ENCODE measurements around the gene GATA2.

The GATA2 gene

DNA sequence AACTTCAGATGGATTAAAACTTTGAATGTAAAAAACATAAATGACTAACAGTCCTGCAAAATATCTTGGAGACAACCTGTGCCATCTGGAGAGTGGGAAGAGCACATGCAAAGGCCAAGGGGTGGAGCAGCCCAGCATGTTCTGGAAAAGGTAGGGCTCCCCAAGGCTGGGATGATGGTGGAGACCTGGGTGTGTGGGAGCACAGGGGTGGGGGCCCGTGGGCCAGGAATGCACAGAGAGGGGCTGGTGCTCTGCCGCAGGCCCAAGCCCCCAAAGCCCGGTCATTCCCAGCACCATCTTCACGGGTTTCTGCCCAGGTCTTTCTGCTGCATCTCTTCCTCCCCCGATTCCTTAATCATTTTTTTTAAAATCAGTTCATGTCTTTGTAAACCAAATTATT is 9.7 kb upstream of the GATA2 start:
- DNase-seq (ENCODE audit: low read depth in 1 of 2, low spot score in 1 of 2): no peak

DNA sequence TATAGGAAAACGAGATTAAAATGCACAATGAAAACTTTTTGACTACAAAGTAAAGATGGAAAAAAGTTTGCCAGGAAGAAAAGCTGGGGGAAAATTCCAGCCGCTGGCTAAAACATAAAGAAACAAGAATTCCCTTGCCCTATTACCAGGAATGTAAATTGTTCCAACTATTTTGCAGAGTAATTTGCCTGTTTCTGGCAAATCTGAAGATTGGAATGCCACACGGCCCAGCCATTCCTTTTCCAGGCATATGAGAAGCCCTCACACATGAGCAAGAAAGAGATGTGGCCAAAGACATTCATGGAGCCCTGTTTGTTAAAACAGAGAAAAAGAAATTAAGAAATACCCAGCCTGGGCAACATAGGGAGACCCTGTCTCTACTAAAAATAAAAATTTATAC is 8.4 kb upstream of the GATA2 start:
- DNase-seq (ENCODE audit: low read depth in 1 of 2, low spot score in 1 of 2): no peak

DNA sequence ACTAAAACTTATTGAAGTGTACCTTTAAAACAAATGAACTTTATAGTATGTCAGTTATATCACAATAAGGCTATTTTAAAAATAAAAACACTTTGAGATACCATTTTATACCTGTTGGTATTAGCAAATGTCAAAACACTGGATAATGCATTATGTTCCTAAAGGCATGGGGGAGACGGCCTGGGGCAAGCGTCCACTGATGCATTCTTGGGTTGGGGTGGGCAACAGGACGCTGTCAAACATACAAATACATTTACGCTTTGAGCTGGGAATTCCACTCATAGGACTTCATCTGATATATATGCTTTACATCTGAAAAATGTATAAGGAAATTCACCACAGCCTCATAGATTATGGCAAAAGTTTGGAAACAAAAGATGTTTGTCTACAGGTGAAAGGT is 7.6 kb upstream of the GATA2 start:
- no peak for DNase-seq (ENCODE audit: low read depth in 1 of 2, low spot score in 1 of 2)

DNA sequence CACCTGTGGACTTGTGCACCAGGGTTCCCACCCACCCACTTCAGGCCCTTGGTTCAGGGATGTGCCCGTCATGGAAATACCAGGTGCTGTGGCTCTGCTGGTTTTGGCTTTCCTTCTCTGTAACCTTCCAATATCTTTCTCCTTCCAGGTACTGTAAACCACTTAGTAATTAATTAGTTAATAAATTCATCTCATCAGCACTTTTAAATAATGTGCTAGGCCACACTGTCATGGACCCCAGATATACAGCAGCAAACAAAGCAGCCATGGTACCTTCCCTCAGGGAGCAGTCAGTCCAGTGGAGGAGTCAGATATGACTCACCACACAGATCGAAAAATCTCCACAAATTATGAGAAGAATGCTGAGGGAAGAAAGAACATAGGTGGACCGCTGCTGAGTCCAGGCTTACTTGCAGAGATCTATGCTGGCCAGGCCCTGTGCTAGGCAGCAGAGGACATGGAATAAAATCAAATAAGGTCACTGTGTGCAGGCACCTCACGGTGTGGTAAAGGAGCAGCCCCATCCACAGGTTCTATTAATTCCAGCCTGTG is 6.8 kb upstream of the GATA2 start:
- DNase-seq (ENCODE audit: low read depth in 1 of 2, low spot score in 1 of 2): no peak

DNA sequence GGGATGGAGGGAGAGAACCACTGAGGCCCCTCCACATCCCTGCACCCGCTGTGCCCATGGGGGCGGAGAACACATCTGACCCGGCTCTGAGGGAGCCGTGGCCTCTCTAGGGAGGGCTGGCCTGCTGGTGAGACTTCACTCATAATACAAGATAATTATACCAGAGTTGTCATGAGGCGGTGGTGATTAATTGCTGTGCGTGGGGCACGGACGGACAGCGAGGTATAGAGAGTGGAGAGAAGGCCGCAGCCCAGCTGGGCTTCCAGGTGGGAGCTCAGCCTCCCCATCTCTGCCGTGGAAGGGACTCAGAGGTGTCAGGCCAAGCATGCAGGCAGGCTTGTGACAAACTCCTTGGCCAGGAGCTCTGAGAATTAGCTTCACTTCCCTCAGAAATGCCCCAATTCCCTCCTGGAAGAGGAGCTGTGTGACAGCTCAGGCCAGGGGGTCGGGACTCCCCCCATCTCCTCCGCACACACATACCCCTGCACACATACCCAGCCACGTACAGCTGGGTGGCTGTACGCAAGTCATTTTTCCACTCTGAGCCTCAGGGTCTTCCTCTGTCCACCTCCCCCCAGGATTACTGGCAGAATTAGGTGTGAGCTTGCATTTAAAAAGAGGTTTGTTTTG is 6.0 kb upstream of the GATA2 start:
- no peak for DNase-seq (ENCODE audit: low read depth in 1 of 2, low spot score in 1 of 2)

DNA sequence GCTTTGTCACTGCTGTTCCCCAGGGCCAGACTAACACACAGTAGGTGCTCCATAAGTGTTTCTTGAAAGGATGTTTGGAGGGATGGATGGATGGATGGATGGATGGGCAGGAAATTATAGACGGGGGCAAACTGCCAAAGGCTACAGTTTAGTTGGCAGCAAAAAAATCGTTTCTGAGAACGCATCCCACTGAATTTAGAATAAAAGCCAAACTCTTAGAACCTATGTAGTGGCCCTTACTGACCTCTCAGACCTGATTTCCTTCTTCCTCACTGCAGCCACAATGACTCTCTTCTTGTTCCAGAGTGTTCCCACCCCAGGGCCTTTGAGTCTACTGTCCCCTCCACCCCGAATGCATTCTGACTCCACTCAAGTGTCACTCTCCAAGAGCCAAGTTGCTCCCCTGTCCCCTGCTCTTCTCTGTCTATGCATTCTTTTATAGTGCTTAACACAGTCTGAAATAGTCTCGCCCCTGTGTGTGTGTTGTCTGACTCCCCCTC is 5.2 kb upstream of the GATA2 start:
- DNase-seq (ENCODE audit: low read depth in 1 of 2, low spot score in 1 of 2): no peak

DNA sequence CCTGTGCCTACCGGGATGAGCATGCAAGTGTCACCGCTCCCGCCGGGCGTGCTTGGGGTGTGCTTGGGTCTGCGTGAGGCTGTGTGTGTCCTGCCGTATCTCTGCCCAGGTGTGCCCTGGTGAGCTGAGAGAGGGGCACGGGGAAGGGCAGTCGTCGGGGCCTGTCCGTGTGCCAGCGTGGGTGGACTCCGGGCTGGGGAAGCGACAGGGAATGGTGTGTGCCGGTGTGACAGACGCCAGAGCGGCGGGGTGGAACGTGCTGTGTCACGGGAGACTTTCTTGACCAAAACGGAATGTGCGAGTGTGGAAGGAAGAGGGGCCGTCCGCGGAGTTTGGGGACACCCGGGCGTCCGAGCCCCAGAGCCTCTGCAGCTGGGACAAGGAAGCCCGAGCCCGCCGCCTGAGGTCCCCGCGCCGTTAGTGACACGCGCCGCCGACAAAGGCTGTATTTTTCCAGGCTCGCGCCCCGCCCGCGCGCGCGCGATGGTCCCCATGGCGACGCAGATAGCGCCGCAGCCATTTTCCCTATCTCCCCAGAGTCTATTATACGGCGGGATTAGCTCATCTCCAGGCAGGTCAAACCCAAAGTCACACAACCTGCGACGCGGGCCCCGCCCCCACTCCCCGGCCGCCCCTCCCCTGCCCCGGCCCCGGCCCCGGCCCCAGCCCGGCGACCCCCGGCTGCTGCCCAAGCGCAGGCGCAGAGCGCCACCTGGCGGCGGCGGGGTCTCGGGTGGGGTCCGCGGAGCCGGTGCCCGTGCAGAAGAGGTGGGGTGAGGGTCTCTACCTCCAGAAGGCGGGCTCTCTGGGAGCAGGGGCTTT is 4.5 kb upstream of the GATA2 start:
- DNase-seq (ENCODE audit: low read depth in 1 of 2, low spot score in 1 of 2): peak in 1 of 2 donors; percentile 52

DNA sequence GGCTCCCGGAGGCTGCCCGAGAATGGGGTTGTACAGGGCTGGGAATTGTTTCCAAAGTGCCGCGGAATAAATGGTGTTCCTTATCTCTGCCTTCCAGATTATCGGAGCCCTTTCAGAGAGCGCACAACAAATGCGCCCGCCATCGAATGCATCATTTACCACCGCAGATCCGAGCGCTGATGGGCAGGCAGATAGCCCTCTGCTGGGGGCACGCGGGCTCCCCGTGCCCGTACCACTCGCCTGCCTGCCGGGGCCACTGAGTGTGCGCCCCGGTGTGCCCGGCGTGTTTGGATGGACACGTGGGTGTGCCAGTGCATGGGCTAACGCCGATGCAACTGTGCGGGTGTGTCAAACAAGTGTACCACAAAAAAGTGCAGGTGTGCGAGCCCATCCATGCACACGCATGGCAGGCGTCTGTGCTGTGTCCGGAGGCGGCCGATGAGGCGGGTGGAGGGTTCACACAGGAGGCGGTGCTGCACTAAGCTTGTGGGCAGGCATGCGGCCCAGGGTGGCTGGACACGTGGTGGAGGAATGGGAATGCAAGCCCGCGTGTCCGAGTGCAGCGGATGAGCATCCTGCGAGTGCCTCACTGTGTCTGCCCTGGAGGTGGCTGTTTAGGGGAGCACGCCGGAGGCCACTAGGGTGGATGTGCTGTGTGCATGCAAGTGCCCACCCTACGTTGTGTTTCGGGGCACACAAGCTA is 3.8 kb upstream of the GATA2 start:
- no peak for DNase-seq (ENCODE audit: low read depth in 1 of 2, low spot score in 1 of 2)

DNA sequence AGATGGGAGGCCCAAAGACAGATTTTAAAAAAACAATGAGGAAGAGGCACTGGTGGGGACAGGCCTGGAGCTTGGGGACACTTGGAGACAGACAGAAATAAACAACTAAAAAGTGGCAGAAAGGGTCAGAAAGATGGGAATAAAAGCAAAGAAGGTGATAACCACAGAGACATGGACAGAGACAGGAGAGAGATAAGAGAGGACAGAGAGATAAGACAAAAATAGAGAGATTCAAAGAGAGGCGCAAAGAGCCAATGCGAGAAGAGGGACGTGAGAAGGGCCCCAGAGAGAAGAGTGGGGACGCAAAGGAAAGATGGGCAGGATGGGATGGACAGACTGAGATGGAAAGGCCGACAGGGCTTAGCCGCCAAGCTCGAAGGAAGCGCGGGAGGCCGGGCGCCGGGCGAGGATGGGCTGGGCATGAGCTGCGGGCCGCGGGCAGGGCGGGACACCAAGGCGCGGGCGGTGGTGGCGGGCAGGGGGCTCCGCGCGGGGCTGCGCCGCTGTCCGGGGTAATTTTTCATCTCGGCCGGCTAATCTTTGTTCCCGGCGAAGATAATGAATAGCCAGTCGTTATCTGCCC is 3.1 kb upstream of the GATA2 start:
- no peak for DNase-seq (ENCODE audit: low read depth in 1 of 2, low spot score in 1 of 2)

DNA sequence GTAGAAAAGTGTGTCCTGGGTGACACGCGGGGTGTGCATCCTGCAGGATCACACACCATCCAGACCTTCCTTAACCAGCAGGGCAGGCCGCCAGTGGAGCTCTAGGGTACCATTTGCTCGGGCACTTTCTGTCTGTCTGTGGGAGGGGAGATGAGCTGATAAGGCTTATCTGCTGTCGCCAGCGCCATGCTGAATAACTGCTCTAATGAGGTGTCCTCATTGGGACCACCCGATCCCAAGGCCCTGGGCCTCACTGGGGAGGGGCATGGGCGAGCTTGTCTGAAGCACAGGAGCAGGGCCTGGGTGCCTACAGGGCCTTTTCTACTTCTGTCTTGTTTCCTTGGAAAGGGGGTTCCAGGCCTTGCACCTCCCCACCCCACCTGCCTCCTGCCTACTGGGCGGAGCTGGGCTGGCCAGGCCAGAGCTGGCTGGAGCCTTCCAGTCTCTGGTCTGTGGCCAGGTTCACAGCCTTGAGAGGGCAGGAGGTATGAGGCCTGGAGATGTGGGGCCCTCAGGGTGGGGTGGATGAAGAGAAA is 2.5 kb upstream of the GATA2 start:
- DNase-seq (ENCODE audit: low read depth in 1 of 2, low spot score in 1 of 2): no peak

DNA sequence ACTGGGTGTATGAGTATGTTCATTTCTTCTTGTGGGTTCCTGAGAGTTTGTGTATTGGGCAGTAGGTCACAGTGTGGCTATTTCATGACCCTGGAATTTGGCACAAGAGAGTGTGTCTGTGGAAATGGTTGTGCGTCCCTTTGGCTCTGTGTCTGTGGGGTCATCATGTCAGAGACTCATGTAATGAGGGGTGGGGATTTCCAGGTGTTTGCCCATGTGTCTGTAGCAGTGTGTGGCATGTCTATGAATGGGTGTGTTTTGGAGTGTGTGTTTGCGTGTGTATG is 1.3 kb upstream of the GATA2 start:
- no peak for DNase-seq (ENCODE audit: low read depth in 1 of 2, low spot score in 1 of 2)

DNA sequence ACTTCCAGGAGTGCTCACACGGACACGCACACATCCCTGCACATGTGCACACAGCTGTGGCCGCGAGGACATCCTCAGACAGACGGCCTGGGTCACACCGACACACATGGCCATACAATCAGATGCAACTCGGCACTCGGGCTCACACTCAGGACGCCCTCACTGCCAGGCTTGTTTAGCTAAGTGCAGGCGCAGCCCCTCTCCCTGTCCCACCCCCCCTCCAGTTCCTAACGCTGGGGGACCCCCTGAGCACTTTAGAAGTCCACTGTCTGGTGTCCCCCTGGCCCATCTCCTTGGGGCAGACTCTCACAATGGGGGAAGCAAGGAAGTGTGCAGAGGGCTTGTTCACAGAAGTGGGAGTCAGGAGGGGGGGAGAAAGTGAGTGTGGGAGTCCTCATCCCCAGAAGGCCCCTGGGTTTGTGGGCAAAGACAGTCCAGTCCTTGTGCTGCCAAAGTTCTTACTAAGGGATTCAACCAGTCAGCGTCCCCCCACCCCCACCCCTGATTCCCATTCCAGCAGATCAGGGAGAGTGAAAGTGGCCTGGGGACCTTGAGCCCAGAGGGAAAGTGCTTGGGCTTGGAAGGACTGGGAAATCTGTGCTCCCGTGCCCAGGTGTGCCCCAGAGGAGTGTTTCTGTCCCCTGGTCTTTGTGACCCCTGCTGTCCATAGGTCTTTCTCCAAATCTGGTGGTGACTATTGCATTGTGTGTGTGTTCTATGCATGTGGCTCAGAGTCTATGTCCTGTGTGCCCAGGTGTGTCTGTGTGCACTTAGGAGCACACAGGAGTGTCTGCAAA is 767 bp upstream of the GATA2 start:
- DNase-seq (ENCODE audit: low read depth in 1 of 2, low spot score in 1 of 2): no peak

DNA sequence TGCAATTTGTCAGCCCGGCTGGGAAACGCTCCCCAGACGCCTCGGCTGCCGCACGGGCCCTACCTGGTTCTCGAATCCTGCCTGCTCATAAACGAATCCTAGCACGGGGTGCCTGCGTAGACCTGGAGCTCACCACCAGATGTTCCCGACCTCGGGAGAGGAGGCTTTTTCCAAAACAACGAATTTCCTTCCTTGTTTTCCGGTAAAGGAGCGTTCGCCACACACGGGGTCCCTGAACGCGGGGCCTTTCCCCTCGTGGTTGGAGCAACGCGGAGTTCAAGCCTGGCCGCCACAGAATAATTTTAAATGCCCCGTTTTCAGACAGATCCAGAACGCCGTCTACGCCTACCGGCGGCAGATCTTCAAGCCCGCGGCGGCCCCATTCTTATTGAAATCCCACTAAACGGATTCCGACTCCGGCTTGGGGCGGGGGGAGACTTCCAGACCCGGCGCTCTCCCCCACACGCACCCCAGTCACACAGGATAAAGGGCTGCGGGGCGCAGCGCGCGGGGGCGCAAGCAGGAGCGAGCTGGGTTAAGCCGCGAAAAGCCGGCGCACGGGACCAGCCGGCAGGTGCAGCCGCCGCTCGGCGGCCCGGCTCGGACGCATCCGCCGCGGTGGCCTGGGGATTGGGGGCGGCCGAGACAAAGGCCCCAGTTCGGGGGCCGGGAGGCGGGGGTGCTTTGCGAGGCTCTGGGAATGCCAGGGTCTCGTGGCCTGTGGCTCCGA is 895 bp downstream of the GATA2 start:
- no peak for DNase-seq (ENCODE audit: low read depth in 1 of 2, low spot score in 1 of 2)

DNA sequence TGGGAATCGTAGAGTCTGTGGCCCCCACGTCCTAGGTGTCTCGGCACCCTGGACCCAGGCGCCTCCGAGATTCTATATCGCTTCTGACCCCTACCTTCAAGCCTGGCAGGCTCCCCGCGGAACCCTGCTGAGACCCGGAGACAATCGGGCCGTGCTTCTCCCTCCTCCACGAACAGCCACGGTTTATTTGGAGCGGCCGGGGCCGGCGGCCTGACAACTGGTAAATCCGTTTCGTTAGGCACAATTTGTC is 1.4 kb downstream of the GATA2 start:
- no peak for DNase-seq (ENCODE audit: low read depth in 1 of 2, low spot score in 1 of 2)

DNA sequence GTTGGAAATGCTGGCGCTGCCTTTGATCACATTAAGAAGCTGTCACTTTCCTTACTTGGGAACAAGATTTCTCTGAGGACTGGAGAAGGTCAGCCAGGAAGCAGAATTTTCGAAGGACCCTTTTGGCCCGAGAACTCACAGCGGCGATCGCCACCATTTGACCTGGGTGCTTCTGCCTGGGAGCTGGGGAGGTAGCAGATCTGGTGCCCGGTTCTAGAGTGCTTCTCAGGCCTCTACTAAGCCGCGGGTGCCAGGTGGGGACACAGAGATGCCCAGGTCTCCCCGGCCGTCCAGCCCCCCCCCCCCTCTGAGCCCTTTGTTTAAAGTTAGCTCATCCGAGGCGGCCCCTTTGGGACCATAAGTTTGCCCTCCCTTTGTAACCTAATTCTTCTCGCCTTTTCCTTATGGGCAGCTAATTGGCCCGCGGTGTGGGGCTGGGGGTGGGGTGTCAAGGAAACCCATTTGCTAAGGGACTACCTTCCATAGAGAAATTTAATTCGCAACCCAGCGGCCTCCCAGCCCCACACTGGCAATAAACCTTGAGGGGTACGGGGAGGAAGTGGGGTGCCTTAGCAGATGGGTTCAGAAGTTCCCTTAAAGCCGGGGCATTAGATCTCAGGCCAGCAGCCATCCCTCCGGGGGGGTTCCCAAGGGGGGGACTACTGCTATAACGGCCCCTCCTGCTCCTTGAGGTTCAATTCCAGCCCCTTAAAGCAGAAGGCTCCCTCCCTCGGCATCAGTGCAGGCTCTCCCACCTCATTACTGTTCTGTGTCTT is 1.9 kb downstream of the GATA2 start:
- DNase-seq (ENCODE audit: low read depth in 1 of 2, low spot score in 1 of 2): no peak

DNA sequence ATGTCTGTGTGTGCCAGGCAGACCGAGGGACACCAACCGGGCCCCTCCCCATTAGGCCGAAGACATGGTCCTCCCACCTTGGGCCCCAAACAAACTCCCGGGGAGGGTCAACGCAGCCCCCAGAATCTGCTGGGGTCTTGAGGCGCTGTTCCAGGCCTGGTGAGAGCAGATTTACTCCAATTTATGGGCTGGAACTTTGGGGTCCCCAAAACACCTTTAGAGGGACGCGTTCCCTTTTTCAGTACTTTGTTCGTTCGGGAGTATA is 2.4 kb downstream of the GATA2 start:
- DNase-seq (ENCODE audit: low read depth in 1 of 2, low spot score in 1 of 2): no peak

DNA sequence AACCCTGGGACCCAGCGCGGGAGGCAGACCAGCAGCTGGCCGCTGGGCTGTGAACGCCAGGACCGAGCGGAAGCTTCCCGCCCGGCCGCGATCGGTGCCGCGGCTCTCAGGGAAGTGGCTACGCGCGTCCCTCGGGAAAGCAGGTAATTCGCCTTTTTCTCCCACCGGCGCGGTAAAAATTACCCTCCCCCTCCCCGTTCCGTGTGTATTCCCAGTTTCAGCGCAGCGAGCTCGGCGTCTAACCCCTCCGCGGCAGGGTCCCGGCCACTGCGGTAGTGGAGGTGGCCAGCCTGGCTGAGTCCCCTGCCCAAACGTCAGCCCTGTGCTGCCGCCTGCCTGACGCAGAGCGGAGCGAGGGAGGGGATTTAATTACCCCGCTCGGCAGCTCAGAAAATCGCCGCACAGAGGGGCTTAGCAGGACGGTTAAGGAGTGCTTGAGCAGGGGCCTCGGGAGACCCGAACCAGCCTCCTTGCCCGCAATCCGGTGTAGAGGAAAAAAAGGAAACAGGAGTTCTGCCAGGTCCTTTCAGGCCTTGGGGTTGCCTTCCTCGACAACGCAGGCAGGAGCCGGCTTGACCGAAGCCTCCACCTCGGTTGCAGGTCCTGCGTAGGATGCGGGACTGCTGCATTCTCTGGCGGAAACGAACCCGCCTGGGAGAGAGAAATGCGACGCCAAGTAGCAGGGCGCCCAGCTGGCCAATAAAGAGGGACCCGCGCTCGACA is 2.9 kb downstream of the GATA2 start:
- DNase-seq (ENCODE audit: low read depth in 1 of 2, low spot score in 1 of 2): no peak

DNA sequence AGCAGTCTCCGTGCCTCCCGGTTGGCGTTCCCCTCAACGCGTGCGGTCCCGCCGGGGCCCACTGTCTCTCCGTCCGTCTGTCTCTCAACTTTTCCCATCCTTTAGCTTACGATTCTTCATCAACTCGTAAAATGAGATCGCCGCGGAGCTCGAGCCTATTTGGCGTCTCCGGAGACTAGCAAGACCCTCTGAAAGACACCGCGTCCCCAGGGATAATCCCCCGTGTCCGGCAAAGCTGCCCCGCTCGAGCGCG is 3.4 kb downstream of the GATA2 start:
- no peak for DNase-seq (ENCODE audit: low read depth in 1 of 2, low spot score in 1 of 2)

DNA sequence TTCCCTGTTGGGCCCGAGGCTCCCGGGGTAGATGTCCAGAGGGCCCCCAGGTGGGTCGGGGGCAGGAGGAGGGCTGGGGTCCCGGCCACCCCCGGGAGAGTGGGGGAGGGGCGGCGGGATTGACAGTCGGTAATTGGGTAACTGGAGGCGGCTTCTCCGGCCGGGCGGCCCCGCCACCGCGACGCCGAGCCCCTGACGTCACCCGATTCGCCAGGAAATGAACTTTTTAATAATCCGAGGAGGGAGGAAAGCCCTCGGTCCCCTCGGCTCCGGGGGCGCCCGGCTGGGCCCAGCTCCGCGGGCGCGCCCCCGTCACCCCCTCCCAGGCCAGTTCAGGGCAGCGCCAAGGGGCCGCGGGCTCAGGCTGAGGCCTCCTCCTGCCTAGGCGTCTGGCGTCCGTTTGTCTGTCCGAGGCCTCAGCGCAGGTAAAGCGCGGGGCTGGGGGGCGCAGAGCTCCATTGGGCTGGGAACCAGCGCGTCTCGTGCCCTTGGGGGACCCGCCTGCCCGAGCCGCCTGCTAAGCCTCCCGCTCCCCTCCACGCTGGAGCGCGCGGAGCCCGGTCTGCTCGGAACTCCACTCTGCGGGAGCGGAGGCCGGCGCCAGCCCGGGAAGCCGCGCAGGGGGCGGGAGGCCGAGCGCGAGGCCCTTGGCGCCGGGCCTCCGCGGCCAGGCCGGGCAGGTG is 3.9 kb downstream of the GATA2 start:
- no peak for DNase-seq (ENCODE audit: low read depth in 1 of 2, low spot score in 1 of 2)

Measured in activated CD4-positive, alpha-beta T cell treated with anti-CD3 and anti-CD28 coated beads, Interleukin-2, amount 50 U/mL, for 24 hours (primary cell).